ENCODE results near the gene PHF11.

DNA sequence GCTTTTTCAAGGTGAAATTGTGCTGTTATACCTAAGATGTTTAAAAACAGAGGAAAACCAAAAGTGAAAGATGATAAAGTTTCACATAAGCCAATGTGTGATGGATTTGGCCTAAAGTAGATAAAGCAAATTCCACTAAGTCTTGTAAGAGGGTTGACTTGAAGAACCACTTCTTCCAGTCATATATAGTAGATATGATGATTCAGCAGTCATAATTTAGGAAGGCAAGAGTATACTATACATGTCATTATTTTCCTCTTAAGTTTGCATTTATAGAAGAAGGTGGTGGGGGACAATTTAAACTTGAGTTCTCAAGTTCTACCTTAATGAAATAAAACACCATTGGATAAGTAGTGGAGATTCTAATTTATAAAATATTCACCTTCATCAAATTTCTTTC lies 37.3 kb downstream of the PHF11 start:
- no peak for TF ChIP-seq POLR2A (IDR thresholded peaks at IDR 0.05)
- TF ChIP-seq, protein P1, sequence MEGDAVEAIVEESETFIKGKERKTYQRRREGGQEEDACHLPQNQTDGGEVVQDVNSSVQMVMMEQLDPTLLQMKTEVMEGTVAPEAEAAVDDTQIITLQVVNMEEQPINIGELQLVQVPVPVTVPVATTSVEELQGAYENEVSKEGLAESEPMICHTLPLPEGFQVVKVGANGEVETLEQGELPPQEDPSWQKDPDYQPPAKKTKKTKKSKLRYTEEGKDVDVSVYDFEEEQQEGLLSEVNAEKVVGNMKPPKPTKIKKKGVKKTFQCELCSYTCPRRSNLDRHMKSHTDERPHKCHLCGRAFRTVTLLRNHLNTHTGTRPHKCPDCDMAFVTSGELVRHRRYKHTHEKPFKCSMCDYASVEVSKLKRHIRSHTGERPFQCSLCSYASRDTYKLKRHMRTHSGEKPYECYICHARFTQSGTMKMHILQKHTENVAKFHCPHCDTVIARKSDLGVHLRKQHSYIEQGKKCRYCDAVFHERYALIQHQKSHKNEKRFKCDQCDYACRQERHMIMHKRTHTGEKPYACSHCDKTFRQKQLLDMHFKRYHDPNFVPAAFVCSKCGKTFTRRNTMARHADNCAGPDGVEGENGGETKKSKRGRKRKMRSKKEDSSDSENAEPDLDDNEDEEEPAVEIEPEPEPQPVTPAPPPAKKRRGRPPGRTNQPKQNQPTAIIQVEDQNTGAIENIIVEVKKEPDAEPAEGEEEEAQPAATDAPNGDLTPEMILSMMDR (IDR thresholded peaks at IDR 0.05), result no peak
